Measurements from ENCODE around the gene PRKCI. TPM values are rescaled to one million over a fixed set of nuclear protein-coding genes. Genes with fewer than 3 reads are reported as not detected.

The PRKCI gene
- total RNA-seq (10 to 100 TPM in 1 of 2 donors, 1 to 10 TPM in 1; 9.0 to 12.7 TPM), polyA plus RNA-seq (1 to 10 TPM; 3.2 to 8.4 TPM)

- H3K36me3 ChIP-seq (ENCODE audit: control insufficient read depth in 4 of 4, insufficient read depth in 3 of 4, low read depth in 1 of 4, low read length in 3 of 4): no peaks in the 10 kb centered on the region
- peak; percentile 70 to 71 for TF ChIP-seq HNF4A (conservative IDR thresholded peaks at IDR 0.05)
- peak; percentile 48 for TF ChIP-seq REST (IDR thresholded peaks at IDR 0.05)
- peak; percentile 97 for TF ChIP-seq SP1 (IDR thresholded peaks at IDR 0.05)
- TF ChIP-seq EGR1 (IDR thresholded peaks at IDR 0.05; ENCODE audit: low read depth in 2 of 2): peak; percentile 29 to 70
- TF ChIP-seq FOXA2 (IDR thresholded peaks at IDR 0.05): no peak
- peak; percentile 78 for TF ChIP-seq YY1 (IDR thresholded peaks at IDR 0.05)
- TF ChIP-seq CTCF (IDR thresholded peaks at IDR 0.05; ENCODE audit: low read depth, low read length, missing input control): no peak
- TF ChIP-seq ZBTB33 (IDR thresholded peaks at IDR 0.05): peak; percentile 73
- no peak for TF ChIP-seq HNF4G (IDR thresholded peaks at IDR 0.05)
- TF ChIP-seq FOXA1 (IDR thresholded peaks at IDR 0.05): peak; percentile 49
- TF ChIP-seq JUND (IDR thresholded peaks at IDR 0.05): peak; percentile 57 to 81
- TF ChIP-seq NR2F2 (IDR thresholded peaks at IDR 0.05): peak; percentile 36
- TF ChIP-seq ATF3 (IDR thresholded peaks at IDR 0.05): peak; percentile 49
- TF ChIP-seq TAF1 (conservative IDR thresholded peaks at IDR 0.05): no peak
- peak; percentile 43 to 44 for TF ChIP-seq RAD21 (IDR thresholded peaks at IDR 0.05)
- peak in 1 of 2 donors; percentile 51 for TF ChIP-seq GABPA (IDR thresholded peaks at IDR 0.05 in 1 of 2, conservative IDR thresholded peaks at IDR 0.05 in 1 of 2)
- TF ChIP-seq RXRA (IDR thresholded peaks at IDR 0.05): peak; percentile 55 to 60
- TF ChIP-seq MAX (IDR thresholded peaks at IDR 0.05): peak; percentile 92
- peak within 1 kb of the TSS; percentile 79 to 88 (median 79) for H3K4me3 ChIP-seq (ENCODE audit: low read depth in 1 of 3, low read length in 3 of 3)
- DNase-seq (ENCODE audit: low spot score): peak; percentile 88
- WGBS: under 1% methylated on average over 60 of the region's 60 CpGs
- H3K27ac ChIP-seq (ENCODE audit: low read depth in 1 of 2, low read length in 2 of 2): peak within 1 kb of the TSS; percentile 76 to 87
- peaks cover 2 to 15% (median 6%) of the 10 kb centered on the region in 4 donors for H3K4me1 ChIP-seq (ENCODE audit: control insufficient read depth in 4 of 4, insufficient read depth in 4 of 4, low read length in 3 of 4)
- H3K27me3 ChIP-seq (ENCODE audit: control insufficient read depth in 4 of 4, insufficient read depth in 4 of 4, low read length in 3 of 4): no peaks in the 10 kb centered on the region
- H3K9me3 ChIP-seq (ENCODE audit: control insufficient read depth in 4 of 4, low read length in 3 of 4): no peaks in the 10 kb centered on the region
- H3K9ac ChIP-seq (ENCODE audit: low read depth in 1 of 2, low read length in 2 of 2): peak within 1 kb of the TSS; percentile 71 to 87
These were observed at the start of gene PRKCI for GRCh38 chr3:170221924-170222646. TSS of gene PRKCI (plus strand) at chr3:170222424. CDS start at chr3:170222670, 246 bp downstream.
